Muscle layer of duodenum (tissue), 2 donors: ENCODE data around the gene CALML6.

Source experiments
- H3K27ac ChIP-seq: one replicate; pipeline ENCODE4 v1.7.0; 2013; ENCODE audit warnings: mild to moderate bottlenecking, low read length
- H3K27me3 ChIP-seq: one replicate; pipeline ENCODE4 v1.7.0; 2013; ENCODE audit warnings: low read depth, mild to moderate bottlenecking, control low read depth, low read length
- H3K36me3 ChIP-seq, 2 donors: one replicate each; pipeline ENCODE4 v1.7.0; 2013; ENCODE audit warnings: low read length in 2 of 2, control low read depth in 1 of 2, mild to moderate bottlenecking in 1 of 2; ENCODE audit not compliant: insufficient read depth in 2 of 2, control insufficient read depth in 1 of 2
- H3K4me1 ChIP-seq, 2 donors: one replicate each; pipeline ENCODE4 v1.7.0; 2013; ENCODE audit warnings: low read length in 2 of 2, mild to moderate bottlenecking in 2 of 2, control low read depth in 1 of 2, moderate library complexity in 1 of 2; ENCODE audit not compliant: insufficient read depth in 2 of 2, control insufficient read depth in 1 of 2
- H3K4me3 ChIP-seq, 2 donors: one replicate each; pipeline ENCODE4 v1.7.0; 2013; ENCODE audit warnings: low read length in 2 of 2, low read depth in 1 of 2, mild to moderate bottlenecking in 1 of 2
- H3K9me3 ChIP-seq, 2 donors: one replicate each; pipeline ENCODE4 v1.7.0; 2013; ENCODE audit warnings: low read length in 2 of 2, control low read depth in 1 of 2, mild to moderate bottlenecking in 1 of 2; ENCODE audit not compliant: control insufficient read depth in 1 of 2
- donor health status: healthy.

Gene CALML6

GRCh38 chr1:1892763-1893120 is 22.3 kb upstream of the CALML6 start:
- Histone ChIP-seq H3K4me1 (peaks cover 7 to 37% of the 10 kb centered on the region in 2 donors), H3K27ac (peak overlapping the region; percentile 78), H3K4me3 (peak overlapping the region; percentile 66 to 73), H3K9me3 (no peaks in the 10 kb centered on the region), H3K27me3 (peaks cover 4% of the 10 kb centered on the region), H3K36me3 (no peaks in the 10 kb centered on the region)

GRCh38 chr1:1893291-1893985 is 21.6 kb upstream of the CALML6 start:
- no peak overlapping the region for H3K4me3 ChIP-seq
- H3K4me1 ChIP-seq = peaks cover 7 to 30% of the 10 kb centered on the region in 2 donors
- H3K36me3 ChIP-seq = no peaks in the 10 kb centered on the region
- H3K27ac ChIP-seq = peak overlapping the region; percentile 23
- peaks cover 4% of the 10 kb centered on the region for H3K27me3 ChIP-seq
- no peaks in the 10 kb centered on the region for H3K9me3 ChIP-seq

GRCh38 chr1:1893997-1894353 is 21.1 kb upstream of the CALML6 start:
- no peaks in the 10 kb centered on the region for H3K36me3 ChIP-seq
- peaks cover 3 to 24% of the 10 kb centered on the region in 2 donors for H3K4me1 ChIP-seq
- no peaks in the 10 kb centered on the region for H3K9me3 ChIP-seq
- no peak overlapping the region for H3K4me3 ChIP-seq
- peak overlapping the region; percentile 23 for H3K27ac ChIP-seq
- peaks cover 4% of the 10 kb centered on the region for H3K27me3 ChIP-seq

DNA sequence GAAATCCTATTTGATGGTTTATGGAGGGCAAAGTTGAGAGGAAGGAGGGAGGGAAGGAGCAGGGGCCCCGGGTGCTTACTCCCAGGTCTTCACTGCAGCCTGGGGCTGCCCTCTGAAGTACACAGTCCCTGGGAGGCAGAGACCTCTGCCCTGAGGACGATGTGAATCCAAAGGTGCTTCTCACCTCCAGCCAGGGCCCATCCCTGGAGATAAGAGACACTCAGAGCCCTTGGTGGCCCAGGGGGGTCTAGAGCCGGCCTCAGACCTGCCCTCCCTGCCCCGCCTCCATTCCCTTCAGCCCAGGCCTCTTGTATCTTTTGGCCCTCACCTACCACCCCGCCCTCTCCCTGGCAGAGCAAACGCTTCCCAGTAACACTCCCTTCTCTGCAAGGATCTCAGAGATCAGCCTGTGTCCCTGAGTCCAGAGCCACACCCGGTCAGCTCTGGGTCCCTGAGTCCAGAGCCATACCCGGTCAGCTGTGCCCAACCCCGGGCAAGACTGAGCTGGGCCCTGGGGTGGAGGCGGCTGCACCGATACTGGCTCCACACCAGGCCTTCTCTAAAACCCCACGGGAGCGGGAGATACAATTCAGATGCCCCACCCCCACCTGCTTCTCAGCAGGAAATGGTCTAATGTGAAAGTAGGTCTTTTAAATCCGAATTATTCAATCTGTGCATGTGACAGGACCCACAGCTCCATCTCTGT is 20.6 kb upstream of the CALML6 start:
- Histone ChIP-seq H3K27me3 (peaks cover 4% of the 10 kb centered on the region), H3K4me3 (no peak overlapping the region), H3K4me1 (peaks cover 0 to 19% of the 10 kb centered on the region in 2 donors), H3K9me3 (no peaks in the 10 kb centered on the region), H3K36me3 (no peaks in the 10 kb centered on the region), H3K27ac (peak overlapping the region; percentile 33)

DNA sequence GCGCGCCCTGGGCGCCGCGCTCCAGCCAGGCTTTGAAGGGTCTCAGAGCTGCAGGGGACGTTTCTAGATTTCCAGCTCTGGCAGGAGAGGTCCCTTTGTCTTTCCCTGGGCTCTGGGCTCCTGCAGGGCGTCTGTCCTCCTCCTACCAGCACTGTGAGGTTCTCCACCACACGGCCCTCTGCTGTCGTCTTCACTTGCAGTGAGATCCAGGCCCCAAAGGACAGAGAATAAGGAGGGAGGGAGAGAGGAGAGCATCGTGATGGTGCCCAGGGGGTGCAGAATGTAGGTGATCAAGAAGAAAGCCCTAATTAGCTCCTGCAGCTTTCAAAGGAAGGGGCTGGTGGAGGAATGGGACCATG is 20.0 kb upstream of the CALML6 start:
- H3K36me3 ChIP-seq = no peaks in the 10 kb centered on the region
- H3K4me1 ChIP-seq = peaks cover 0 to 19% of the 10 kb centered on the region in 2 donors
- no peak overlapping the region for H3K4me3 ChIP-seq
- peak overlapping the region; percentile 33 for H3K27ac ChIP-seq
- H3K27me3 ChIP-seq = peaks cover 4% of the 10 kb centered on the region
- H3K9me3 ChIP-seq = no peaks in the 10 kb centered on the region

DNA sequence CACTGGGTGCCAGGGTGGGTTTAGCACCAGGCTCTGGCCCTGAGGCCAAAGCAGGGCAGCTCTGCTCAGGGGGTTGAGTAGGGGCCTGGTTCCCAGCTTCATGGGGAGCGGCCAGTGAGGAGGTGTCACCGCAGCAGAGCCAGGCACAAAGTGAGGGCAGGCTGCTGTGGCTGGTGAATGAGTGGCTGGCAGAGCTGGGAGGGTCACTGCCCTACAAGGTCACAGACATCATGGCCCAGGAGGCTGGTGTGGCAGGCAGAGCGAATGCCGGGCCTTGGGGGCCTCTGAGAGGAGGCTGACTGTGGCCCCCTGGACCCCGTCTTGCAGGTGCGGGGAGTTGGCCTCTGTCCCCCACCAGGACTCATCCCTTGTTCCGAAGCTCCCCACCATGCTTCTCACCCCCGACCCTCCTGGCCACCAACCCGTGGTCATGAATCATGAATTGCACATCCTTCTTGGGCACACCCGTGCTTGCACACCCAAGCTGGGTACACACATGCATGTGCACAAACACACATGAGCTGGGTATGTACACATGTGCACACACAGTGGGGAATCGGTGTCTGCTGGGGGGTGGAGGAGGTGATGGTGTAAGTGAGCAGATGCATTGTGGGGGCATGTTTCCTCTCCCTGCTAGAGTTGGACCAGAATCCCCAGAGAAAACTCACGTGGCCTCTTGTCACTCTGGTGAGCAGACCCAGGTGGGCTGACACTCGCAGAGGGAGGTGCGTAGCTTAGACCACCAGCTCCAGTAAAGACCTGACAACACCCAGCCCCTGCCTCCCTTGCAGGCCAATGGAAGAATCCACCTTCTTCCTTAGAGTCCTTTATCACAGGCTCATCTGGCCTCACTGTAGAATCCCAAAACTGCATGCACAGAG is 19.4 kb upstream of the CALML6 start:
- H3K27me3 ChIP-seq = peaks cover 4% of the 10 kb centered on the region
- H3K9me3 ChIP-seq = no peaks in the 10 kb centered on the region
- peaks cover 0 to 19% of the 10 kb centered on the region in 2 donors for H3K4me1 ChIP-seq
- no peaks in the 10 kb centered on the region for H3K36me3 ChIP-seq
- H3K4me3 ChIP-seq = no peak overlapping the region
- H3K27ac ChIP-seq = peak overlapping the region; percentile 33

DNA sequence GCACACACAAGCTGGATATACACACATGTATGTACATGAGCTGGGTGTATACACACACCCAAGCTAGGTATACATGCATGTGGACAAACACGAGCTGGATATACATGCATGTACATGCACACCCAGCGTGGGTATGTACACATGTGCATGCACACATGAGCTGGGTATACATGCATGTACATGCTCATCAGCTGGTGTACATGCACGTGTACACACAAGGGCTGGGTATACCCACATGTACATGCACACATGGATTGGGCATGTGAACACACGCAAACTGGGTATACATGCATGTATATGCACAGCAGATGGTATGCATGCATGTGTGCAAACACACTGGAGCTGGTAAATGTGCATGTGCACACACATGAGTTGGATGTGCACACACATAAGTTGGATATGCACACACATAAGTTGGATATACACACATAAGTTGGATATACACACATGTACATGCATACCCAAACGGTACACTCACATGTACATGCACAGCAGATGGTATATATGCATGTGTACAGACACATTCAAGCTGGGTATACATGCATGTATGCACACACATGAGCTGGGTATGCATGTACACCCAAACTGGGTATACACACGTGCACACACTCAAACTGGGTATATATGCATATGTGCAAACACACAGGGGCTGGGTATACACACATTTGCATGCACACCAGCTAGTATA is 16.7 kb upstream of the CALML6 start:
- Histone ChIP-seq H3K27ac (no peak overlapping the region), H3K36me3 (no peaks in the 10 kb centered on the region), H3K4me1 (peaks cover 0 to 9% of the 10 kb centered on the region in 2 donors), H3K9me3 (no peaks in the 10 kb centered on the region), H3K27me3 (peaks cover 4% of the 10 kb centered on the region), H3K4me3 (no peak overlapping the region)

- H3K9me3 ChIP-seq = no peaks in the 10 kb centered on the region
- H3K4me1 ChIP-seq = peaks cover 0 to 7% of the 10 kb centered on the region in 2 donors
- H3K36me3 ChIP-seq = no peaks in the 10 kb centered on the region
- no peak overlapping the region for H3K4me3 ChIP-seq
- no peak overlapping the region for H3K27ac ChIP-seq
- H3K27me3 ChIP-seq = peaks cover 4% of the 10 kb centered on the region
These were observed 15.6 kb upstream of the CALML6 start for GRCh38 chr1:1899266-1899966.

GRCh38 chr1:1899967-1900327 is 15.1 kb upstream of the CALML6 start:
- H3K27me3 ChIP-seq = peaks cover 4% of the 10 kb centered on the region
- H3K4me1 ChIP-seq = peaks cover 0 to 2% of the 10 kb centered on the region in 2 donors
- no peaks in the 10 kb centered on the region for H3K9me3 ChIP-seq
- H3K27ac ChIP-seq = no peak overlapping the region
- H3K36me3 ChIP-seq = no peaks in the 10 kb centered on the region
- H3K4me3 ChIP-seq = no peak overlapping the region

GRCh38 chr1:1900883-1901640 is 14.0 kb upstream of the CALML6 start:
- Histone ChIP-seq H3K36me3 (no peaks in the 10 kb centered on the region), H3K4me3 (no peak overlapping the region), H3K27me3 (peaks cover under 1% of the 10 kb centered on the region), H3K27ac (no peak overlapping the region), H3K4me1 (peaks cover 0 to 1% of the 10 kb centered on the region in 2 donors), H3K9me3 (no peaks in the 10 kb centered on the region)
